Measurements from ENCODE around the gene CALM3. TPM values are rescaled to one million over a fixed set of nuclear protein-coding genes. Genes with fewer than 3 reads are reported as not detected.

The CALM3 gene
- total and polyA plus RNA-seq, 2 of the 13 experiments (the other 11 are each of a cell fraction or from before 2014, with no cell fraction given) = 239 to 258 TPM

- TF ChIP-seq ZNF362 (CRISPR knock-in tag; IDR thresholded peaks at IDR 0.05; ENCODE audit: borderline replicate concordance) = 0 out of 2 replicates have a peak, but pooled peaks have one; percentile 41
- no peak for TF ChIP-seq TBX2 (CRISPR knock-in tag; IDR thresholded peaks at IDR 0.05; ENCODE audit: borderline replicate concordance)
- no peak for TF ChIP-seq SNRNP70 (IDR thresholded peaks at IDR 0.05; ENCODE audit: low read depth, low read length)
- TF ChIP-seq FOXP1 (IDR thresholded peaks at IDR 0.05) = no peak
- 0 out of 2 replicates have a peak, but pooled peaks have one; percentile 8 for TF ChIP-seq FOXP1 (CRISPR knock-in tag; IDR thresholded peaks at IDR 0.05)
- TF ChIP-seq ZMYM3 (CRISPR knock-in tag; IDR thresholded peaks at IDR 0.05) = peak; percentile 14; the same call in 1 of the 2 replicates
- no peak for TF ChIP-seq FIP1L1 (IDR thresholded peaks at IDR 0.05; ENCODE audit: borderline replicate concordance, insufficient read depth, low read depth, low read length)
- TF ChIP-seq SOX6 (IDR thresholded peaks at IDR 0.05) = no peak
- TF ChIP-seq SOX6 (CRISPR knock-in tag; IDR thresholded peaks at IDR 0.05) = peak; percentile 56
- TF ChIP-seq SRSF9 (IDR thresholded peaks at IDR 0.05; ENCODE audit: borderline replicate concordance, insufficient read depth, low read depth, low read length, poor library complexity, severe bottlenecking) = no peak
- TF ChIP-seq SALL1 (CRISPR knock-in tag; IDR thresholded peaks at IDR 0.05) = 0 out of 2 replicates have a peak, but pooled peaks have one; percentile 12
These were observed 27.2 kb upstream of the CALM3 start (continued) for GRCh38 chr19:46573679-46574498.

- 47% methylated on average over 9 of the region's 11 CpGs for WGBS (ENCODE audit: low lambda C conversion rate)
- peaks cover 0 to 2% of the 10 kb centered on the region in 2 experiments; a peak in 1 of 5 replicates for H3K27me3 ChIP-seq (ENCODE audit: control insufficient read depth in 1 of 2, insufficient read depth in 2 of 2, low read length in 2 of 2)
- POLR2A ChIA-PET = no interaction called here
These were observed 26.6 kb upstream of the CALM3 start for GRCh38 chr19:46574533-46574932.

More at GRCh38 chr19:46574533-46574932, 26.6 kb upstream of the CALM3 start:
- Histone ChIP-seq H3K27ac (ENCODE audit: extremely low read length, insufficient read depth, low read length) (no peak overlapping the region), H3K36me3 (replicated peaks in 1 of 2; ENCODE audit: control insufficient read depth in 1 of 2, insufficient read depth in 2 of 2, low read length in 2 of 2) (no peaks in the 10 kb centered on the region), H3K9ac (ENCODE audit: insufficient read depth, low read depth, low read length) (no peak overlapping the region), H3K4me3 (replicated peaks in 1 of 3; ENCODE audit: insufficient read depth in 1 of 3, low read depth in 2 of 3, low read length in 3 of 3) (no peak overlapping the region), H3K9me3 (ENCODE audit: low read length) (no peaks in the 10 kb centered on the region), H3K4me1 (ENCODE audit: insufficient read depth, low read length) (peaks cover 13% of the 10 kb centered on the region), H2AFZ (ENCODE audit: low read length) (no peak overlapping the region), H3K4me2 (ENCODE audit: low read depth, low read length) (no peak overlapping the region), H4K20me1 (ENCODE audit: insufficient read depth, low read length) (no peaks in the 10 kb centered on the region), H3K79me2 (ENCODE audit: insufficient read depth, low read length) (no peaks in the 10 kb centered on the region)
- intact Hi-C loops (cut with micrococcal nuclease; ENCODE audit: unreplicated experiment) = no loop called here
- DNase-seq (ENCODE audit: low spot score) (no peak), ATAC-seq (no peak; the same call in 2 of the 3 replicates), FAIRE-seq (no peak)
- in situ Hi-C loops (cut with HindIII; ENCODE audit: extremely low pct_ligation_motif_present, low pct_unique_long_range_greater_than_20kb) = no loop called here
- CTCF ChIA-PET (ENCODE audit: low intra/inter-chr PET ratio, low total read pairs) = no interaction called here
- BruUV-seq (replicated peaks) = no TSS peak
- TF ChIP-seq ZNF777 (CRISPR knock-in tag; IDR thresholded peaks at IDR 0.05) (no peak), ZNF615 (CRISPR knock-in tag; IDR thresholded peaks at IDR 0.05; ENCODE audit: borderline replicate concordance) (no peak), ZNF468 (CRISPR knock-in tag; IDR thresholded peaks at IDR 0.05) (no peak)

Data from HepG2 (cell line).